Measurements from ENCODE around the gene ARSB. TPM values are rescaled to one million over a fixed set of nuclear protein-coding genes. Genes with fewer than 3 reads are reported as not detected.

ARSB gene
- total and polyA plus RNA-seq, 8 donors: 0.58 to 35.6 (median 7.6) TPM

DNA sequence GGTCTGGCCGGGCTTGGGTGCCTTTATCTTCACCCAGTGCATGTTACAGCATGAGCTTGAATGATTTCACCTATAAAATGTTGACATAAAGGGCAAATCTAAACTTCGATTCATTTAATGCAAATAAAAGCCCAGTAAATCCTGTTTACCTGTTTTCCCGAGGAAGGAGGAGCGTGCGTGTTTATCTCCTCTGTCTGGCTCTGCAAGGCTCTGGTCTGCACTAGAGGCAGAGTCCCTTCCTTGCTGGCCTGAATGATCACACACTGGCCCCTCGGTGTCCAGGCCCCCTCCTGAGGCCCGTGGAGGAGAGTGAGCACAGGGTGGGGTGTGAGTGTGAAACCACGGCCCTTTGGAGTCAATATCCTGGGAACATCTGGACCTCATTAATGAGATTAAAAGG is 211.5 kb downstream of the ARSB start:
- TF ChIP-seq POLR2AphosphoS5 (IDR thresholded peaks at IDR 0.05) (no peak), EP300 (IDR thresholded peaks at IDR 0.05) (no peak)
- TF ChIP-seq, protein P1, sequence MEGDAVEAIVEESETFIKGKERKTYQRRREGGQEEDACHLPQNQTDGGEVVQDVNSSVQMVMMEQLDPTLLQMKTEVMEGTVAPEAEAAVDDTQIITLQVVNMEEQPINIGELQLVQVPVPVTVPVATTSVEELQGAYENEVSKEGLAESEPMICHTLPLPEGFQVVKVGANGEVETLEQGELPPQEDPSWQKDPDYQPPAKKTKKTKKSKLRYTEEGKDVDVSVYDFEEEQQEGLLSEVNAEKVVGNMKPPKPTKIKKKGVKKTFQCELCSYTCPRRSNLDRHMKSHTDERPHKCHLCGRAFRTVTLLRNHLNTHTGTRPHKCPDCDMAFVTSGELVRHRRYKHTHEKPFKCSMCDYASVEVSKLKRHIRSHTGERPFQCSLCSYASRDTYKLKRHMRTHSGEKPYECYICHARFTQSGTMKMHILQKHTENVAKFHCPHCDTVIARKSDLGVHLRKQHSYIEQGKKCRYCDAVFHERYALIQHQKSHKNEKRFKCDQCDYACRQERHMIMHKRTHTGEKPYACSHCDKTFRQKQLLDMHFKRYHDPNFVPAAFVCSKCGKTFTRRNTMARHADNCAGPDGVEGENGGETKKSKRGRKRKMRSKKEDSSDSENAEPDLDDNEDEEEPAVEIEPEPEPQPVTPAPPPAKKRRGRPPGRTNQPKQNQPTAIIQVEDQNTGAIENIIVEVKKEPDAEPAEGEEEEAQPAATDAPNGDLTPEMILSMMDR (IDR thresholded peaks at IDR 0.05): no peak

DNA sequence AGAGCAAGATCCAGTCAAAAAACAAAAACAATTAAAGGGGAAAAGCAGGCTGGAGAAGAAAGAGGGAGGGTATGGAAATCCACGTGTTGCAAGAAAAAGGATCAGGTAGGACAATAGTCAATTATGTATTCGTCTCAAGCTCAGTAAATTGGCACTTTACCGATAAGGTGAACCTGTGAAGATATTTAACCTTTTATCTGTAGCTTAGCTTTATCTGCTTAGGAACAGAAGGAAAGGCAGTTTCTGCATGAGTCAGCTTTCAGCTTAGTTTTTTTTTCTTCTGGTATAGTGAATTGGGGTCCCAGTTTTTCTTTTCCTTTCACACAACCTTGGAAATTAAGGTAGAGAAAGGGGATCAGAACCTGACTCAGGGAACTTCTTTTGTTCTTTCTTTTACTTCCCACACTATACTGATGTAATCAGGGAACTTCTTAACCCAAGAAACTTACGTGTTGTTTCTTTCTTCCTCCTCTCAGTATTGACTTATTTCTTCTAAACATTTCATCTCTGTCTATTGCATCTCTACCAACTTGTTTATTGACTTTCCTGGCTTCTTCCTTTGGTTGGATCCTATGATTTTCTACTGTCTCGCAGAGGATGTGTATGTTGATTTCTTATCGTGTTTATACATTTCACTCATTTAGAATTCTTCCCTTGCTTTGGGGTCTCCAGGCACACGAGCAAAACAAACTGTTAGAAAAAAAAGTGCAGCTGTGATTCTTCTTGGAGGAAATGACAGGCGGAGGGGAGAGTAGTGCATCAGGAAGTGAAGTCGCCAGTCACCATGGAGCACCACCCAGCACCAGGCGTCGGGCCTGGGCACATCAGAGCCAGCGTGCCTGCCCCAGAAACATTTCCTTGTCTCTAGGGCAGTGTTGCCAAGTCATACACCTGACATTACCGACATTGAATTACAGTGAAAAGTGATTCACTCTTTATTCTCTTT is 213.6 kb downstream of the ARSB start:
- H3K27me3 ChIP-seq: no peaks in the 10 kb centered on the region
- peak overlapping the region in 4 of 5 donors; percentile 7 to 33 (median 19) for H3K27ac ChIP-seq
- intact Hi-C loops (cut with DNase I; ENCODE audit: low total_unique reads): no loop called here
- peak; percentile 66 to 78 for DNase-seq
- 27 to 37% (median 29%) methylated on average over 13 of the region's 13 CpGs for WGBS, 5 donors
- no peaks in the 10 kb centered on the region for H3K9me3 ChIP-seq
- no peaks in the 10 kb centered on the region for H3K36me3 ChIP-seq
- peaks cover 0 to 17% (median 8%) of the 10 kb centered on the region in 4 donors for H3K4me1 ChIP-seq
- no peak overlapping the region for H3K4me3 ChIP-seq
- peak in 2 of 3 donors; percentile 45 to 72 for TF ChIP-seq POLR2AphosphoS5 (IDR thresholded peaks at IDR 0.05)
- no peak for TF ChIP-seq EP300 (IDR thresholded peaks at IDR 0.05)
- TF ChIP-seq POLR2A (IDR thresholded peaks at IDR 0.05): no peak
- TF ChIP-seq, protein P1 (IDR thresholded peaks at IDR 0.05): no peak

More for the DNA sequence above, 211.5 kb downstream of the ARSB start:
- H3K27ac ChIP-seq: no peak overlapping the region
- H3K9me3 ChIP-seq: no peaks in the 10 kb centered on the region
- H3K4me1 ChIP-seq: peaks cover 0 to 17% (median 8%) of the 10 kb centered on the region in 4 donors
- DNase-seq: no peak
- H3K36me3 ChIP-seq: no peaks in the 10 kb centered on the region
- no peaks in the 10 kb centered on the region for H3K27me3 ChIP-seq
- WGBS, 5 donors: 55 to 80% (median 72%) methylated on average over 8 of the region's 8 CpGs
- intact Hi-C loops (cut with DNase I; ENCODE audit: low total_unique reads): no loop called here
- no peak overlapping the region for H3K4me3 ChIP-seq

- intact Hi-C loops (cut with DNase I; ENCODE audit: low total_unique reads): no loop called here
- TF ChIP-seq EP300 (IDR thresholded peaks at IDR 0.05) (no peak), POLR2AphosphoS5 (IDR thresholded peaks at IDR 0.05) (no peak), POLR2A (IDR thresholded peaks at IDR 0.05) (no peak)
- TF ChIP-seq, protein P1 (IDR thresholded peaks at IDR 0.05): no peak
- 84 to 99% (median 95%) methylated on average over 7 of the region's 7 CpGs for WGBS, 5 donors
These were observed 216.2 kb downstream of the ARSB start for GRCh38 chr5:78768781-78769380.

DNA sequence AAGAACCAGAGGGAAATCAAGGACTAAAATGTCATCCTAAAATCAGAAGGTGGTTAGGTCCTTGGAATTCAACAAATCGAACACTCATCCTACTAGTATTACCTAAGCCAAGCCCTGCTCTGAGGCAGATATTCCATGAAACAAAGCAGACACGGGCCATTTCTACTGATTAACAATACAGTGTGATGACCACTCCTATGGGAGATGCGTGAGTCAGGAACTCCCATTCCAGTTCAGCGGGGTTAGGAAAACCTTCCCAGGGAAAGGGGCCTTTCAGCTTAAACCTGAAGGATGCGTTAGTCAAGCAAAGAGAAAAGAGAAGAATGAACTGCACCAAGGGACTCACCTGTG is 218.7 kb downstream of the ARSB start:
- H3K36me3 ChIP-seq: no peaks in the 10 kb centered on the region
- 77 to 93% (median 88%) methylated on average over 5 of the region's 5 CpGs for WGBS, 5 donors
- intact Hi-C loops (cut with DNase I; ENCODE audit: low total_unique reads): no loop called here

More at GRCh38 chr5:78768781-78769380, 216.2 kb downstream of the ARSB start:
- DNase-seq: no peak
- Histone ChIP-seq H3K27ac (no peak overlapping the region), H3K27me3 (no peaks in the 10 kb centered on the region), H3K36me3 (no peaks in the 10 kb centered on the region), H3K9me3 (no peaks in the 10 kb centered on the region), H3K4me3 (no peak overlapping the region), H3K4me1 (peaks cover 0 to 21% (median 12%) of the 10 kb centered on the region in 4 donors)

More for the DNA sequence above, 218.7 kb downstream of the ARSB start:
- no peaks in the 10 kb centered on the region for H3K9me3 ChIP-seq
- peaks cover 0 to 13% (median 2%) of the 10 kb centered on the region in 4 donors for H3K4me1 ChIP-seq
- H3K4me3 ChIP-seq: no peak overlapping the region
- no peak for TF ChIP-seq EP300 (IDR thresholded peaks at IDR 0.05)
- TF ChIP-seq POLR2AphosphoS5 (IDR thresholded peaks at IDR 0.05): no peak
- no peak for TF ChIP-seq POLR2A (IDR thresholded peaks at IDR 0.05)
- TF ChIP-seq, protein P1 (IDR thresholded peaks at IDR 0.05): no peak
- no peak for DNase-seq
- no peak overlapping the region for H3K27ac ChIP-seq
- H3K27me3 ChIP-seq: no peaks in the 10 kb centered on the region
